ENCODE measurements around the gene NEK7.

The NEK7 gene

DNA sequence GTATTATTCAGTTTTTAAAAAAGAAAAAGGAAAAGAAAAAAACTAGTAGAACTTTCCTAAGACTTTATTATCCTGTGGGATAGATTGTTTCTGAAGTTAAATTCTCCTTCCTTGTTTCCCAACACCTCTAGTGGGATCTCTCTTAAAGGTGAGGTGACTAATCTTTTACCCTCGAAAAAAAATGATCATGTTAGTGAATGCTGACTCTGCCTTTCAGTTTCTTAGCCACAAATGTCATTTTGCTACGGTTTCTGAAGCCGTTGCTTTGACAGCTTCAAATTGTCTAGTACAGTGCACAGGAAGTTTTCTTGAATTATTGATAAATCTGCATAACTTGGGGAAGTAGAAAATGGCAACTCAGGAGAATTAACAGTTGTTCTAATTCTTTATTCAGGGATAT, 13.0 kb upstream of the NEK7 start:
- DNase-seq, result no peak

DNA sequence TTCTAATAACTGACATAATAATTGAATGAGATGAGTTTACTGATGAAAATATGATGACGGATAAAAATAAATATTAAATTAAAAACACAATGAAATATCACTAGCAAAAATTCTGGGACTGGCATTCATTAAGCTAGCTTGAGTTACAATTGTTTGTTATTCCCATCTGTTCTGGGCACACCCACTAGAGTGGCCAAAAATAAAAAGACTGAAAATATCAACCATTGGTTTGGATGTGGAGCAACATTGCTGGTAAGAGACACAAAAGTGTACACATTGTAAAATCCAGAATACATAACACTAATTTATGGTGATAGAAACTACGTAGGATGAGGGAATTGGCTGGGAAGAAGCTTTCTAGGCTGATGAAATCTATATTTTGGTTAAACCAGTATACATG, 9.6 kb upstream of the NEK7 start:
- DNase-seq, result no peak

DNA sequence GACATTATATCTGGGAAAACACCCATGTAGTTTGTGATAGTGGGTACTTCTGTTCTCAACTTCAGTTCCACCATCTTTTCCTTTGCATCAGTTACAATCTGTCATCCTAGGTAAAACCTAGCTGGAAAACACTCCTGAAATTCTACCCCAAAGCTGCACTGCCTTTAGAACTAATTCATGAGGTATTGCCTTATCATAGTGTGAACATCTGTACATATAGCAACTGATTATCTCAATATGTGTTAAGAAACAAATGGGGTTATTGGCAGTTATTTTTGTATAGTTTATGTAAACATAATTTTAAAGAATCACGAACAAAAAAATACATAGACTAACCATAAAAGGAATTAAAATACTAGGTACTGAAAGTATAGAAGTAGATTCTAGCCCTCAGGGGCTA, 6.4 kb upstream of the NEK7 start:
- DNase-seq, result no peak

DNA sequence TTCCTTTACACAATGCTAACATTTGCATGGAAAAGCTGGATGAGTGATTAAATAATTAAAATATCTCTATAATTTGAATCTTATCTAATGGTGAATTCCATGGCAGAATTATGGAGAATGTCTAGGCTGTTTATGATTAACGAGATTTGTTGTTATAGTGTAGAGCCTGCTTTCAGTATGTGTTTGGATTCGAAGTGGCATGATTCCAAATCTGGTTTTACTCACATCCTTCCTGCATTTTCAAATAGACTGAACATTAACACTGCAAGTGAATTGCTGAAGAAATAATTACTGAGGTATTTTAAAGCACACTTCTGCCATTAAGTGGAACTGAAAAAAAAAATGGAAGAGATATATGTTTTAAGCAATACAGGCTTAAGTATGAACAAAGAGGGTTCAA, 5.1 kb upstream of the NEK7 start:
- DNase-seq, result no peak

DNA sequence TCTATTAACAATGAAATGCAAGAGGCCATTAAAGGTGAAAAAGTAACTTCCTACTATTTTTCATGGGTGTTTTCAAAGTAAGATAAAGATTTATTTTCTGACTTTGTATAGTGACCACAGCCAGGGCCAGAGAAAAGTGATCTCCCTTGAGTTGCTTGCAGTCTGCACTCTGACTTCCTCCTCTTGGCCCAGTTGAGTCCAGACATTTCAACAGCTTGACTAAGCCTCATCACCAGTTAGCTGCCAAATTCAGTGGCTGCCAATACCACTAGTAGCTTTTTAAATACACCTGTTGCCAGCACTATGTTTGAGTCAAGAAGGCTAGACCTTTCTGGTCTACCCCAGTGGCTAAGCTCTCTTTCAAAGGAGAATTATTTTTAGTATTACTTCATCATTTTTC, 3.7 kb upstream of the NEK7 start:
- no peak for DNase-seq

DNA sequence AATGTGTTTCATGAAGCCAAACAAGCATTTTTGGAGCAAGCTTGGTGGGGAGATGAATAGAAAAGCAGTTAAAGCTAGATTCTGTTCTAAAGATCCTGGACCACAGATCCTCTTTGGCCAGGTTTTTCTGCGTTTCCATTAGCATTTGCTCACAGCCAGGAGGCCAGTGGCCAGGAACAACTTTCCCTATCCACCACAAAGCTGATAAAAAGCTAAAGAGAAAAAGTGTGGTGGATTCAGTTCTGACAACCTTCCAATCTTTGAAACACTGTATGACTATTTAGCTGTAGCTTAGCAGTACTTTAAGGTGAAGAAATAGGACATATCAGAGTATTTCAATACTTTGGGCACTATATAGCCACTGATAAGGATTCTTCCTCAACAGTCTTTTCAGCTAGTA, 3.0 kb upstream of the NEK7 start:
- DNase-seq, result no peak

DNA sequence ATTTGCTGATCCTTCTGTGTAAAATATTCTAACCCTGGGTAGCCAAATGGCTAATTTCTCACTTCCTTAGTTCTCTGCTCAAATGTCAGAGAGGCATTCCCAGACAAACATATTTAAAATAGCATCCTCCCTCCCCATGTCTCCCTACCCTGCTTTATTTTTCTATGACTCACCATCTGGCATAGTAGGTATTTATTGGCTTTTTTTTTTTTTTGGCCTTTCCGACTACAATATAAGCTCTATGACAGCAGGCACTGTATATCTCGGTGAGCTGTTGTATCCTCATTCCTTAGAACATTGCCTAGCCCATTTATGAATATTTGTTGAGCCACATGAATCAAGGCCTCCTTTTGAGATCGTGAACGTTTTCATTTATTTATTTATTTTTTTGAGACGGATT, 1.5 kb upstream of the NEK7 start:
- no peak for DNase-seq

DNA sequence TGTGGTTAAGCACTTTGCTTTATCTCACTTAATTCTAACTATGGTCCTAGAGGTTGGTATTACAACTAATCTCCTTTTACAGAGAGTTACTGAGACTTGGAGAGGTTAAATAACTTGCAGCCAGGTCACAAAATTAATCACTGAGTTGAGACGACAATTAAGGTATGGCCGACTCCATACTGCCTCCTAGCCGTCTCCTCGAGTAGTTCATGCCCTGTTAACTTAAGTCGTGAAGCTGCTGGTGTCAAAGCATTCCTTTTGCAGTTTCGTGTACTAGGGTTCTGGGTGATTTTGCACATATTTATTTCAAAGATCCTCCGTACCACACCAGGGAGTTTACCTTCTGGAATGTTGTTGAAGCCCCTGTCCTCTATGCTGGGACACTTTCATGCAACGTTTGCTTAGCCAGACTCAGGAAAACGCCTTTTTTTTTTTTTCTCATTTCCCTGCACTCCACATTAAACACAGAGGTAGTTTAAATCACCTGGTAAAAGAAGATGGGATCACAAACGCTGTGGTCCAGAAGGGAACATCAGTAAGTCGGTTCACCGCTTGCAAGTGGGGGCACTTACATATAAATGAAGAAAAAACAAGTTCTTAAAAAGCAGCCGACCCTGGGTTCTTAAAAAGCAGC, 570 bp upstream of the NEK7 start:
- DNase-seq, result peak in 18 of 51 donors; percentile 1 to 78 (median 15)

DNA sequence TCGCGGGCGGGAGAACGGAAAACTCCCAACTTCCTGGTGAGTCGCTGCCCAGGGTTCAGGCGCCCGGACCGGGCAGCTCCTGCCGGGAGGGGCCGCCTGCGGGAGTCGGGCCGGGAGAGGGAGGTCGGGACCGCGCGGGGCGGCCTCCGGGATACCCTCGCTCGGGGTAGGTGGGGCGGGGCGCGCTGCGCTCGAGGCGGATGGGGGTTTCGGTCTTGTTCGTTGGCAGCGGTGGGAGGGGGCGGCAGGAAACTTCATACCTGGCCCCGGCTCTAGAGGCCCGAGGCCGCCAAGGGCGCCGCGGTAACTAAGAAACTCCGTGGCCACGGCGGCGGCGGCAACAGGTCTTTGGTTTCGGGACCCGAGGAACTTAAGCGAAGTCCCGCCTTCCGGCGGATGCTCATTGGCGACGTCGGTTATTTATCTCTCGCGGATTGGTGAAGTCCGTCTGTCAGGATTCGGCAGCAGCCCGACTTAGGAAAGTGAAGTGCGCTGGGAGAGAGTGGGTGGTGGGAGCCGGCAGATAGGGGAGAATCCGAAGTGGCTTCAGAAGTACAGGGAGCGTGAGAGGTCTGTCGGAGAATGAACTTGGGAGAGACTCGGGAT, 546 bp downstream of the NEK7 start:
- DNase-seq, result peak; percentile 39 to 95 (median 83)

DNA sequence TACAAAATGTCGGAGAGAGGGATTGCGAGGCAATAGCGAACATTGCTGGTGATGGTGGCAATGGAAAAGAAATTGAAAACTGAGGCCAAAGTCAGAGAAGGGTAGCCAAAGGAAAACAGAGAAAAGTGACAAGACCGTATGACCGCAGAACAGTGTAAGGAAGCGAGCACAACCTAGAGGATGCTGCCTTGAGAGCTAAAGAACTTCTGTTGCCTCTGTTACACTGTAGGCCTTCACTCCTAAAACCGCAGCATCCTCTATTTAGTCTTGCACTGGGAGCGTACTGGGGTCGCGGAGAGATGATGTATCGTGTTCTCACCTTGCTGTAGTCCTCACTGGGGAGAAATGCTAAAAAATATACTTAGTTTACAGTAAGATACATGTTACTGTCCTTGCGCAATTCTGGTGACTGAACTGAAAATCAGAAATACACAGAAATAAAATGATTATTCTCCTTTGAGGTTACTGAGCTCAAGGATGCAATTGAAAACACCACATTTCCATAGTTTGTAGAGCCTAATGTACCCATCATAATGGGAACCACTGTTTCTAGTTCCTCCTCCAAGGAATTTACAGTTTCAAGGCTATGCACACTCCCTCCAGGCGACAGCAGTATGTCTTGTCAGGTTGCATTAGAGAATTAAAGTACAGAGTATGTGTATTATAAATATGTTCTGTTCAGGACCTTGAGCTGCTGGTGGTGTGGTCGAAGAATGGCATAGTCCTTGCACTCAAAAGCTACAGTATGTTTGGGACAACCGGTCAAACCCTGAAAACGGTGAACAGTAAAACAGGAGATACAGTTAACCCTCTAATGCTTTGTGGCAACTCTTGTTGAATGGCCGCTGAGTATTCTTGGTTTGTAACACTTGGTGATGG, 1.3 kb downstream of the NEK7 start:
- peak in 7 of 51 donors; percentile 8 to 49 (median 28) for DNase-seq

DNA sequence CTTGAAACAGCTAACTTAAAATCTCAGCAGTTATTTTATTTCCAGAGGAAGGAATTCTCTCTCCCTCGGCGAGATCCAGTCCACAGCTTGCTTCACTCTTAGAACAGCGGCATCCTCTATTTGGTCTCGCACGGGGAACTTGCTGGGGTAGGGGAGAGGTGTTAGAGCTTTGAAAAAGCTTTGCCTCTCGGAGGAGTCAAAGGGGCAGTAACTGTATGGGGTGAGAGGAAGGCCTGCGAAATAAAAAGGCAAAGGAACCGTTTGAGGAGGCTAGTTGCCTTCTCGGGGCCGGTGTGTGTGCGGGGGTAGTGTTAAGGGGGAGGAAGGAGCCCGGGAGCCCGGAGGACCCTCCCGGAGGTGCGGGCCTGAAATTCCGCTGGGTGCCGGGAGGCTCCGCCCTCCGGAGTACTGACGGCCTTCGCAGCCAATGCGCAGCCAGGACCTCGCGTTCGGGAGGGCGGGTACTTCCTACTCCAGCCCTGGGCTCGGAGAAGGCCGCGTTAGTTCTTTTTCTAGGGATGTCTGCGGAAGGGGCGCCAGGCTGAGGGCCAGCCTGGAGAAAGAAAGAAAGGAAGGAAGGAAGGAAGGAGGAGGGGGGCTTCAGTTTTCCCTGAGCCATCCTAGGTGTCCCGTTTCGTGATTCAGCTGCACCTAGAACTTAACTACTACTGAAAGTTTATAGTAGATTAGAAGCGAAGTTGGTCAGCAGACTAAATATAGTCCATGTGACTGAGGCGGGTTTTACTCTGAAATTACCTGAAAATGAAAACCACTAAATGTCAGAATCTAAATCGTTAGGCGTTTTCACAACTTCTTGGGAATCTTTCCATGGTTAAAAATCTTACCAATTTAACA, 2.2 kb downstream of the NEK7 start:
- DNase-seq, result peak; percentile 41 to 94 (median 83)

DNA sequence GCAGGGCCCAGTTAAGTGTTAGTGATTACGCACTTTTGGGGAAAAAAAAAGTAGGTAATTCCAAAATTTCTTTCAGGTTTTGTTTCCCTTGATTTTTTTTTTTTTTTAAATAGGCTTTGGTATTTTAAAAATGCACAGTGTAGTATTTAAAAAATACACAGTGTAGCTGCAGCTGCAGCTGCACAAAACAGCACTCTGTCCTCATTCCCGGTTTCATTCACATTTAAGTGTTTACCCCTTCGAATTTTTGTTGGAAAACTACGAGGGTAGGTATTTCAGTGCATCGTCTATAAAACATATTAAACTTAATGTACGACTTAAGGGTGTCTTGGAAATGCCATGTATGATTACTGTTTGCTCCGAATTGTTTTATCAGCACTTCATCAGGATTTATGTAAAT, 3.4 kb downstream of the NEK7 start:
- DNase-seq, result no peak

DNA sequence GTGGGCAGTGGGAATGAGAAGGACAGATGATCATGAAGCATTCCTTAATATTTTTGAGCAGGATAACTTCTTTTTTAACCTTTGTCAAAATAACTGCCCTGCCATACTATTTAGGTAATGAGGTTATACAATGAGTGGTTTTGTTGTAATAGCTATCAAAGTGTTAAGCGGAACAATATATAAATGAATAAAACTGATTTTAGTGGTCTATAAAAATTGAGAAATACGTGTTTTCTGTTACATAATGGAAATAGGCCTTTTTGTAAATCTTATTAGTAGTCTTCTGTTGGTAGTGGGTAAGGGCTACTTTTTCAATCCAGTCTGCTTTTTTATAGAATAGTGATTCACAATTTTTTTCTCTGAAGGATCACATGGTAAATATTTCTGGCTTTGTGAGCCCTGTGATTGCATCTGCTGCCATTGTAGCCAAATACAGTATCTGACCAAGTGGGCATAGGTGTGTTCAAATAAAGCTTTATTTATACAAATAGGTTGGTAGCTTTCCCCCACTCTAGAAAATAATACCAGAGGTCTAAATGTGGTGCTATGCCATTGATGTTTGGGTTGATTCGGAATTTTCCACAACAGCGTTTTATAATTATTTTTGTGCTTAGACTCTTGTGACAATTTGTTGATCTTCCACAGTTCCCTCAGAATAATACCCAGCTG, 4.3 kb downstream of the NEK7 start:
- DNase-seq, result no peak

DNA sequence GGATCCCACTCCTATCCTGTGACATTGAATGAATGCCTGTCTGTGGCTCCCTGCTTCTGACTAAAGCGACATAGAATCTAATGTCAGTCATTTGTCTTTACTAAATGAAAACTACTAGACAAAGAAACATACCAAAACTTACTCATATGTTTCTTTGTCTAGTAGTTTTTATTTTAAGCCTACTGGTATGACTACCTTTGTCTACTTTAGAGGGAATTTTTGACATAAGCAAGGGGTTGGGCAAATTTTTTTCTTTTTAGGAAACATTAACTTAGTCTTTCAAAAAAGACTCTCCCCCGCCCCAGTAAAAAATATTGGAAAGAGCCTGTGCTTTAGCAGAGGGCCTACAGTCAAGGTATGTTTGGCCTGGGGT, 4.9 kb downstream of the NEK7 start:
- no peak for DNase-seq

DNA sequence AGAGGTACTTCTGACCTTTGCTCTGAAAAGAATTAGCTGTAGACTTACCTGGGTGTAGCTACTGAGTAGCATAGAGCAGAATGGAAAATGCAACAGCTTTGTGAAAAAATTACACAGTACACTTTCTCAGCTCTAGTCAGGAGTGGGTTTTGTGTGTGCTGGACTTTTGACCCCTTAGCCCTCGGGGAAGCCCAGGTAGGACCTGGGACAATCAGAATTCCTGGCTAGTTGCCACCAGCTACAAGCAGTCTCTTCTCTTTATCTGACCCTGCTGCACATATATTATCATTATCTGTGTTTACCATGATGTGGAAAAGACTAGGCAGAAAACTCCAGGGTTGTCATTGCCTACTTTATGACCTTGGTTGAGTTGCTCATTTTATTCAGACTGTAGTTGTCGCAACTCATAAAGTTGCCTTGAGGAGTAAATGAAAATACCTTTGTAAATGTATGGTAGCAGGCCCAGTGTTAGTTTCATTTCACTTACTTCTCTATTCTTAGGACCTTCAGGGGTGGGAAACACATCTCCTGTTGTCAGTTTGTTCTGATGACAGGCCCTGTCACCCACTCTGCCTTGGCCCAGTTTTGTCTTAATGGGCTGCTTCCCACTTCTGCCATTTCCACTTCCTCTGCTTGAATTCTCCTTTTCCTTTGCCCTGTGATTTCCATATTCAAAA, 5.4 kb downstream of the NEK7 start:
- no peak for DNase-seq

DNA sequence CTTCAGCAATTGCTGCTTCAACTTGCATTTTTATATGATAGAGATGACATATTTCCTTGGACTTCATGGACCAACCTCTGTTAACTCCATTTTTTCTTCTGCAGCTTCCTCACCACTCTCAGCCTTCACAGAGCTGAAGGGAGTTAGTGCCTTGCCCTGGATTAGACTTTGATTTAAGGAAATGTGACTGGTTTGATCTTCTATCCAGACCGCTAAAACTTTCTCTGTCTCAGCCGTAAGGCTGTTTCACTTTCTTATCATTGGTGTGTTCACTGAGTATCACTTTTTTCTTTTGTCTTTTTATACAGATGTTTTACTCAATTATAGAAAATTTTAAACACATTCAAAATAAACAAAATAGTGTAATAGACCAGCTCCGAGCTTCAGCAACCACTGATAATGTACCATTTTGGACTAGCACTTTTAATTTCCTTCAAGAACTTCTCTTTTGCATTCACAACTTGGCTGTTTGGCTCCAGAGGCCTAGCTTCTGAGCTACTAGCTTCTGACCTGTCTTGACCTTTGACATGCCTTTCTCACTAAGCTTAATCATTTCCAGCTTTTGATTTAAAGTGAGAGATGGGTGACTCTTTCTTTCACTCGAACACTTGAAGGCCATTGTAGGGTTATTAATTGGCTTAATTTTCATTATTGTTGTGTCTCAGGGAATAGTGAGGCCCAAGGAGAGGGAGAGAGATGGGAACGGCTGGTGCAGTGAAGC, 9.3 kb downstream of the NEK7 start:
- no peak for DNase-seq

DNA sequence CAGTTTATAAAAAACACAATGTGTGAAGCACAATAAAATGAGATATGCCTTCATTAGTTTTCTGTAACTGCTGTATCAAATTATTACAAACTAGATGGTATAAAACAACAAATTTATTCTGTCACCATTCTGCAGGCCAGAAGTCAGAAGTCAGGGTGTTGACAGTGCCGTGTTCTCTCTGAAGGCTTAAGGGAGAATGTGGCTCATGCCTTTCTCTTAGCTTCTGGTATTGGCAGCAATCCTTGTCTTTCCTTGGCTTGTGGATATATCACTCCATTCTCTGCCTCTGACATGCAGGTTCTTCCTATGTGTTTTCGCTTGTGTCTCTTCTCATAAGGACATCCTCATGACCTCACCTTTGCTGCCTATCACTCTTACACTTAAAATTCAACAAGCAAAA, 10.1 kb downstream of the NEK7 start:
- DNase-seq, result no peak

DNA sequence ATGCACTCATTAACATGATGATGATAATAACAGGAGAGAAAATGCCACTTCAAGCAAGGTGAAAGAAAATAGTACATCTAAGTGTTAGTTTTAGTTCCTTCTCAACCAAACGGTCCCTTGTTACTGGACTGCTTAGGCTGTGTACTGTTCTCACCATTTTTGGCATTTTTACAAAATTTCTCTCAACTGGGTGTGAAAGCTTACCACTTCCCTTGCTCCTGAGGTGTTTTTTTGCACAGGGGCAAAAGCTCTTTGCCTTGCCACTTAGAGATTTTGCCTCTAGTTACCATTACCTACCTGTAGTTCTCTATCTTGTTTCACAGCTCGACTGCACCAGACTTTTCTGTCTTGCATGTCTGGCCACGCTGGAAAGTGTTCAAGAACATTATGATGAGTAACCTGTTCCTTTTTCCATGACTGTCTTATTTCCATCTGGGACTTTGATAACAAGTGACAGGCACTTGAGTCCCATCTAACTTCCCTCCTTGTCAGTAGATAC, 10.7 kb downstream of the NEK7 start:
- DNase-seq, result no peak

DNA sequence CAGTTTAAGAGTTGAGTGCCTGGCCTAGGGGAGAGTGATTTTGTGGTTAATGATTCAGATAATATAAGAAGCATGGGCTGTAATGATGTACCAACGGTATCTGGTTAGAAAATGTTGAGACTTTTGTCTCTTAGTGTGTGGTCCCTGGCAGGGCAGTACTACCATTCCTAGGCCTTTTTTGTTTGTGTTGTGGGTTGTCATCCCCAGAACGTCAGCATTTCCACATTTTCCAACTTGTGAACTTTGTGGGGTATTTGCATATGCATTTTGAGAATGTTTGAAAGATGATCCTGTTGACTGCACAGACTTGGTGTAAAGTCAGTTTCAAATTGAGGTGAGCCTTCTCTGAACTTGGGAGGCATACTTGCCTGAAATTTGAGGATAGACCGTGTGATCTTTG, 11.4 kb downstream of the NEK7 start:
- no peak for DNase-seq

DNA sequence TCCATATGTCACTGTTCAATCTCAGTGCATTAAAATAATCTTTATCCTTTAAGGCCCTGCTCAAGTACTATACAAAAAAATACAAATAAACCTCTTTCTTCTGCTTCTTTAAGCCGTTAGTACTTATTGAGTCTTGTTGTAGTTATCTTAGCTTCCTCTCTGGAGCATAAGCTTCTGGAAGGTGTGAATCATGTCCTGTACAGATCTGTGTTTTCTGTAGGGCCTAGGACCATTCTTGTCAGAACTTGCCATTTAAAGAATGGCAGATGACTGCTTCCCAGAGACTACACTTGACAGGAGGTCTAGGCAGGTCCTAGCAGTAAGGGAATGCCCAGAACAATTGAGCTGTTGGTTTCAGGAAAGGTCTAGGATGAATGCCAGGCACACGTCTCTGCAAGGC, 12.9 kb downstream of the NEK7 start:
- no peak for DNase-seq

All from hypothalamus (tissue), 51 donors.